ENCODE results near the gene KRTAP5-4. TPM values are rescaled to one million over a fixed set of nuclear protein-coding genes. Genes with fewer than 3 reads are reported as not detected.

KRTAP5-4 gene
- total and polyA plus RNA-seq, 2 donors (not counting 1 experiment from before 2014, with no cell fraction given): not detected

- no peak for DNase-seq
- H3K4me2 ChIP-seq (replicated peaks; ENCODE audit: low read depth, low read length, poor library complexity, severe bottlenecking): peak overlapping the region; percentile 96
- intact Hi-C loops (cut with micrococcal nuclease): loop anchor here (1.0 to 5.0 kb wide), 6 partner anchors 28 to 312 kb away; no protein-coding TSS in a partner anchor
- H3K79me2 ChIP-seq (ENCODE audit: control insufficient read depth, insufficient read depth, low read length): no peaks in the 10 kb centered on the region
- no peaks in the 10 kb centered on the region for H3K36me3 ChIP-seq (replicated peaks in 1 of 2; ENCODE audit: control extremely low read depth in 1 of 2, control insufficient read depth in 1 of 2, extremely low read depth in 1 of 2, insufficient read depth in 2 of 2, low read length in 1 of 2)
- H2AFZ ChIP-seq (ENCODE audit: insufficient read depth, low read depth, low read length, poor library complexity, severe bottlenecking): peak overlapping the region; percentile 72
- peaks cover 14% of the 10 kb centered on the region for H3K27me3 Mint-ChIP-seq
- H3K9me3 Mint-ChIP-seq (ENCODE audit: insufficient read depth): peaks cover 5% of the 10 kb centered on the region
- peak overlapping the region; percentile 85 for H3K27ac Mint-ChIP-seq
- ChIA-PET POLR2A (interaction anchor here (0.7 to 2.0 kb wide), 4 partner anchors 10 to 184 kb away, joined by 3 to 9 read pairs (median 6); partner anchors contain the start of gene BRSK2), CTCF (interaction anchor here (0.8 to 4.2 kb wide), 19 partner anchors 8 to 371 kb away, joined by 3 to 60 read pairs (median 8); partner anchors contain the start of genes BRSK2, KRTAP5-1, KRTAP5-5 and TOLLIP)
- H3K27ac ChIP-seq (ENCODE audit: low read length in 2 of 2): peak overlapping the region; percentile 85
- peaks cover 0 to 37% (median 9%) of the 10 kb centered on the region in 4 experiments for H3K27me3 ChIP-seq (replicated peaks in 1 of 4; ENCODE audit: control extremely low read depth in 1 of 4, control insufficient read depth in 3 of 4, insufficient read depth in 4 of 4, low read length in 3 of 4)
- peaks cover 31 to 33% of the 10 kb centered on the region in 2 donors for H3K4me1 ChIP-seq (ENCODE audit: control insufficient read depth in 2 of 2, insufficient read depth in 2 of 2, low read length in 2 of 2)
- no peaks in the 10 kb centered on the region for H4K20me1 ChIP-seq (ENCODE audit: control insufficient read depth, insufficient read depth, low read length, poor library complexity, severe bottlenecking)
- peak; percentile 4 for ATAC-seq (ENCODE audit: low read depth)
- peak overlapping the region; percentile 84 for H3K4me3 Mint-ChIP-seq
- H3K4me1 Mint-ChIP-seq: peaks cover 20% of the 10 kb centered on the region
- WGBS (ENCODE audit: insufficient coverage): 5% methylated on average over 7 of the region's 7 CpGs
- H3K4me3 ChIP-seq (ENCODE audit: control extremely low read depth in 1 of 5, extremely low read depth in 1 of 5, insufficient read depth in 1 of 5, low read depth in 2 of 5, low read length in 4 of 5): peak overlapping the region in 4 of 5 experiments; percentile 40 to 75 (median 64)
- peaks cover 0 to 11% (median 9%) of the 10 kb centered on the region in 3 donors for H3K9me3 ChIP-seq (ENCODE audit: control extremely low read depth in 1 of 3, control insufficient read depth in 2 of 3, insufficient read depth in 1 of 3, low read length in 2 of 3)
- TF ChIP-seq EZH2 (IDR thresholded peaks at IDR 0.05; ENCODE audit: borderline replicate concordance, insufficient read depth, low read depth, low read length, poor library complexity, severe bottlenecking): no peak
- no peak for TF ChIP-seq CTCF (IDR thresholded peaks at IDR 0.05)
- peak overlapping the region; percentile 86 for H3K9ac ChIP-seq (ENCODE audit: low read length)
These were observed 48.1 kb downstream of the KRTAP5-4 start for GRCh38 chr11:1573903-1574237.

Data from B cell (primary cell).